ENCODE results near the gene FBXL2.
A peak's percentile ranks its signal among the peaks of the same experiment; 100 is the strongest.

Gene FBXL2

GRCh38 chr3:33277193-33277882 is at the start of gene FBXL2:
Gene FBXL2, plus strand, starts transcription at chr3:33277442. Its CDS starts 71 bp downstream, at chr3:33277513.
- no peak for DNase-seq (ENCODE audit: low spot score)

GRCh38 chr3:33229066-33229465 is 48.2 kb upstream of the FBXL2 start:
- DNase-seq (ENCODE audit: low spot score) = no peak

GRCh38 chr3:33229947-33230346 is 47.3 kb upstream of the FBXL2 start:
- DNase-seq (ENCODE audit: low spot score) = no peak

GRCh38 chr3:33231756-33232465 is 45.3 kb upstream of the FBXL2 start:
- no peak for DNase-seq (ENCODE audit: low spot score)

GRCh38 chr3:33233884-33234283 is 43.4 kb upstream of the FBXL2 start:
- no peak for DNase-seq (ENCODE audit: low spot score)

GRCh38 chr3:33236005-33236404 is 41.2 kb upstream of the FBXL2 start:
- DNase-seq (ENCODE audit: low spot score) = no peak

GRCh38 chr3:33237439-33237838 is 39.8 kb upstream of the FBXL2 start:
- no peak for DNase-seq (ENCODE audit: low spot score)

GRCh38 chr3:33238923-33239322 is 38.3 kb upstream of the FBXL2 start:
- no peak for DNase-seq (ENCODE audit: low spot score)

GRCh38 chr3:33240261-33240660 is 37.0 kb upstream of the FBXL2 start:
- DNase-seq (ENCODE audit: low spot score) = no peak

- DNase-seq (ENCODE audit: low spot score) = no peak
Observed at GRCh38 chr3:33246786-33247185, 30.5 kb upstream of the FBXL2 start.

GRCh38 chr3:33250712-33251111 is 26.5 kb upstream of the FBXL2 start:
- no peak for DNase-seq (ENCODE audit: low spot score)

GRCh38 chr3:33256249-33256648 is 21.0 kb upstream of the FBXL2 start:
- DNase-seq (ENCODE audit: low spot score) = no peak

- DNase-seq (ENCODE audit: low spot score) = no peak
Observed at GRCh38 chr3:33260104-33260503, 17.1 kb upstream of the FBXL2 start.

GRCh38 chr3:33269385-33269784 is 7.9 kb upstream of the FBXL2 start:
- no peak for DNase-seq (ENCODE audit: low spot score)

GRCh38 chr3:33271324-33271723 is 5.9 kb upstream of the FBXL2 start:
- no peak for DNase-seq (ENCODE audit: low spot score)

GRCh38 chr3:33273628-33274027 is 3.6 kb upstream of the FBXL2 start:
- no peak for DNase-seq (ENCODE audit: low spot score)

GRCh38 chr3:33278163-33278562 is 921 bp downstream of the FBXL2 start:
- peak; percentile 19 for DNase-seq (ENCODE audit: low spot score)

- DNase-seq (ENCODE audit: low spot score) = no peak
Observed at GRCh38 chr3:33287672-33288282, 10.5 kb downstream of the FBXL2 start.

- DNase-seq (ENCODE audit: low spot score) = no peak
Observed at GRCh38 chr3:33299395-33300081, 22.3 kb downstream of the FBXL2 start.

- DNase-seq (ENCODE audit: low spot score) = no peak
Observed at GRCh38 chr3:33312361-33312760, 35.1 kb downstream of the FBXL2 start.

- DNase-seq (ENCODE audit: low spot score) = no peak
Observed at GRCh38 chr3:33313331-33313730, 36.1 kb downstream of the FBXL2 start.

- no peak for DNase-seq (ENCODE audit: low spot score)
Observed at GRCh38 chr3:33314993-33315392, 37.8 kb downstream of the FBXL2 start.

- no peak for DNase-seq (ENCODE audit: low spot score)
Observed at GRCh38 chr3:33315826-33316225, 38.6 kb downstream of the FBXL2 start.

All from pons (tissue), 1 donor.